SIG-M5 treated with dmso at 0.1 percent for 504 hours (cell line): ENCODE results near the gene DSCAML1.

Source experiments
- DNase-seq: peaks from one replicate; lab custom pipeline; 2025; ENCODE audit not compliant: unreplicated experiment; lab: John Stamatoyannopoulos, UW

The DSCAML1 gene

GRCh38 chr11:117439256-117439655 is 357.8 kb downstream of the DSCAML1 start:
- no peak for DNase-seq

GRCh38 chr11:117438371-117439000 is 358.5 kb downstream of the DSCAML1 start:
- no peak for DNase-seq

- DNase-seq: no peak
Observed at GRCh38 chr11:117437791-117438130, 359.3 kb downstream of the DSCAML1 start.

GRCh38 chr11:117437041-117437790 is 359.8 kb downstream of the DSCAML1 start:
- no peak for DNase-seq

GRCh38 chr11:117435326-117435725 is 361.7 kb downstream of the DSCAML1 start:
- DNase-seq: no peak

- DNase-seq: no peak
Observed at GRCh38 chr11:117434481-117434880, 362.5 kb downstream of the DSCAML1 start.

- no peak for DNase-seq
Observed at GRCh38 chr11:117433717-117434116, 363.3 kb downstream of the DSCAML1 start.

GRCh38 chr11:117431436-117431835 is 365.6 kb downstream of the DSCAML1 start:
- no peak for DNase-seq

- no peak for DNase-seq
Observed at GRCh38 chr11:117430293-117430955, 366.6 kb downstream of the DSCAML1 start.

- DNase-seq: no peak
Observed at GRCh38 chr11:117428856-117429229, 368.2 kb downstream of the DSCAML1 start.

- DNase-seq: no peak
Observed at GRCh38 chr11:117428186-117428855, 368.7 kb downstream of the DSCAML1 start.

GRCh38 chr11:117427356-117427874 is 369.6 kb downstream of the DSCAML1 start:
- DNase-seq: no peak

- DNase-seq: no peak
Observed at GRCh38 chr11:117426941-117427340, 370.1 kb downstream of the DSCAML1 start.

GRCh38 chr11:117426297-117426685 is 370.7 kb downstream of the DSCAML1 start:
- peak; percentile 11 for DNase-seq

- DNase-seq: no peak
Observed at GRCh38 chr11:117425679-117426296, 371.2 kb downstream of the DSCAML1 start.

- no peak for DNase-seq
Observed at GRCh38 chr11:117424781-117425180, 372.2 kb downstream of the DSCAML1 start.

GRCh38 chr11:117423046-117423575 is 373.9 kb downstream of the DSCAML1 start:
- no peak for DNase-seq

GRCh38 chr11:117421476-117421875 is 375.5 kb downstream of the DSCAML1 start:
- DNase-seq: no peak

GRCh38 chr11:117421041-117421440 is 376.0 kb downstream of the DSCAML1 start:
- no peak for DNase-seq

- no peak for DNase-seq
Observed at GRCh38 chr11:117420598-117420997, 376.4 kb downstream of the DSCAML1 start.

- no peak for DNase-seq
Observed at GRCh38 chr11:117420143-117420485, 376.9 kb downstream of the DSCAML1 start.
